Measurements from ENCODE around the gene GM2A. TPM values are rescaled to one million over a fixed set of nuclear protein-coding genes. Genes with fewer than 3 reads are reported as not detected.
"Not testable (repeated sequence)": the region's sequence is repeated elsewhere in the genome, so short reads cannot be mapped to it uniquely, and the experiment has no call there.

The GM2A gene
- total and polyA plus RNA-seq, 4 donors = 31.3 to 78.7 (median 38.1) TPM

DNA sequence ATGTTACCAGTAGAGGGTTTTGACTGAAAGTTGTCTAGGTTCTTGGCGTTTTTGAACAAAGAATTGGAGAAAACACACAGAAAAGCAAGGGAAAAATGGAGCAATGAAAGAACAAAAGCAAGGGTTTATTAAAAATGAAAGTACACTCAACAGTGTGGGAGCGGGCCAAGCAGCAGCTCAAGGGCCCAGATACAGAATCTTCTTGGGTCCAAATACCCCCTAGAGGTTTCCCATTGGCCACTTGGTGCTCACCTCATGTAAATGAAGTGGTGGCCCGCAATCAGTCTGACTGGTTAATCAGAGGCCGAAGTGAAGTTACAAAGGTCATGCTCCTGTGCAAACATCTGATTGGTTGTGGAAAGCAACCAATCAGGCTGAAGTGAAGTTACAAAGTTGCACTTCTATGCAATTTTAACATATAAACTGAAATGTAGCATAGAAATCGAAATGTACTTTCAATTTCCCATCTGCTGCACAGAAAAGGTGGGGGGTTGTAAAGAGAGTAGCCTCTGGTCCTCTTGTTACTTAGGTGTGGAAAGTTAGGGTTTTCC is 1.9 kb upstream of the GM2A start:
- DNase-seq (no peak), ATAC-seq (ENCODE audit: insufficient read depth, low FRiP score) (no peak)
- Histone ChIP-seq H3K4me3 (no peak overlapping the region), H3K4me1 (ENCODE audit: control insufficient read depth in 5 of 5, insufficient read depth in 5 of 5, low read length in 5 of 5) (peaks cover 5 to 11% (median 7%) of the 10 kb centered on the region in 5 donors), H3K9ac (ENCODE audit: insufficient read depth in 1 of 2, low read length in 2 of 2) (no peak overlapping the region), H3K27me3 (ENCODE audit: control insufficient read depth in 3 of 3, insufficient read depth in 3 of 3, low read length in 2 of 3) (no peaks in the 10 kb centered on the region), H3K9me3 (ENCODE audit: control insufficient read depth in 4 of 4, insufficient read depth in 3 of 4, low read length in 3 of 4) (no peaks in the 10 kb centered on the region), H3K36me3 (ENCODE audit: control insufficient read depth in 4 of 4, insufficient read depth in 4 of 4, low read length in 4 of 4) (no peaks in the 10 kb centered on the region), H3K27ac (ENCODE audit: low read depth in 1 of 2, low read length in 1 of 2) (no peak overlapping the region)
- no peak for TF ChIP-seq CTCF (IDR thresholded peaks at IDR 0.05; ENCODE audit: control extremely low read depth, extremely low read depth)
- 90 to 92% methylated on average over 5 of the region's 5 CpGs for WGBS, 2 donors

DNA sequence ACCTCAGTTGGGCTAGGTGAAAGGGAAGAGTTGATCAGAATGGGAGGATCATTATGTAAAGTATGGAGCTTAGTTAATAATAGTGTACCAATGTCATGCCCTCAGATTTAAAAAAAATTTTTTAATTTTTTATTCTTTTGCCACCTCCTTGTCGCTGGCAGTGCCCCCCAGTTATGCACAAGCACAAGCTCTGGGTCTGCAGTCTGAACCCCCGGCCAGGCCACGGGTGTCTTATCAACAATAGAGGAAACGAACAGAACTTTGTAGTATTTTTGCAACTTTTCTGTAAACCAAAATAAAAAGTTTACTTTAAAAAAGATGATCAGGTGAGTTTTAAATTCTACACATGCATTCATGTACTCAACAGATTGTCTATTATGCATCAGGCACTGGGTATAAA is 1.4 kb upstream of the GM2A start:
- 92 to 94% methylated on average over 4 of the region's 4 CpGs for WGBS, 2 donors
- peaks cover 5 to 11% (median 7%) of the 10 kb centered on the region in 5 donors for H3K4me1 ChIP-seq (ENCODE audit: control insufficient read depth in 5 of 5, insufficient read depth in 5 of 5, low read length in 5 of 5)
- H3K9me3 ChIP-seq (ENCODE audit: control insufficient read depth in 4 of 4, insufficient read depth in 3 of 4, low read length in 3 of 4) = no peaks in the 10 kb centered on the region
- no peaks in the 10 kb centered on the region for H3K27me3 ChIP-seq (ENCODE audit: control insufficient read depth in 3 of 3, insufficient read depth in 3 of 3, low read length in 2 of 3)
- H3K36me3 ChIP-seq (ENCODE audit: control insufficient read depth in 4 of 4, insufficient read depth in 4 of 4, low read length in 4 of 4) = no peaks in the 10 kb centered on the region
- no peak overlapping the region for H3K9ac ChIP-seq (ENCODE audit: insufficient read depth in 1 of 2, low read length in 2 of 2)
- H3K27ac ChIP-seq (ENCODE audit: low read depth in 1 of 2, low read length in 1 of 2) = no peak overlapping the region
- DNase-seq = no peak
- no peak for ATAC-seq (ENCODE audit: insufficient read depth, low FRiP score)
- H3K4me3 ChIP-seq = no peak overlapping the region
- no peak for TF ChIP-seq CTCF (IDR thresholded peaks at IDR 0.05; ENCODE audit: control extremely low read depth, extremely low read depth)

DNA sequence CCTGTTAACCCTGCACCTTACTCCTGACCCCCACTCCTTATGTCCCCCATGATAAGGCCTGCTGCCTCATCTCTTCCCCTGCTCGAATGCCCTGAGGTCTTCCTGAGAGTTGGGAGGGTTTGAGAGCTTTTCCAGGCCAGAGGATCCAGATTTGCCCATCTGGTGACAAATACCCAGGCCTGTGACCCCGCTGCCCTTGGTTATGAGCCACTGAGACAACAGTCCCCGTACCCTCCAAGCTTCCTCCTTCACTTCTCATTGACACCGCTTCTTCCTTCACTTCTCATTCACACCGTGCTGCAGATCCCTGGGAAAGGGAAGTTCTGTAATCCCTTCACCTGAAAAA is 593 bp downstream of the GM2A start:
- Histone ChIP-seq H3K4me3 (peak overlapping the region; percentile 76), H3K27me3 (ENCODE audit: control insufficient read depth in 3 of 3, insufficient read depth in 3 of 3, low read length in 2 of 3) (no peaks in the 10 kb centered on the region), H3K9ac (ENCODE audit: insufficient read depth in 1 of 2, low read length in 2 of 2) (peak overlapping the region; percentile 56 to 61), H3K4me1 (ENCODE audit: control insufficient read depth in 5 of 5, insufficient read depth in 5 of 5, low read length in 5 of 5) (peaks cover 6 to 11% (median 7%) of the 10 kb centered on the region in 5 donors), H3K9me3 (ENCODE audit: control insufficient read depth in 4 of 4, insufficient read depth in 3 of 4, low read length in 3 of 4) (no peaks in the 10 kb centered on the region), H3K36me3 (ENCODE audit: control insufficient read depth in 4 of 4, insufficient read depth in 4 of 4, low read length in 4 of 4) (no peaks in the 10 kb centered on the region), H3K27ac (ENCODE audit: low read depth in 1 of 2, low read length in 1 of 2) (peak overlapping the region; percentile 43 to 84)
- TF ChIP-seq CTCF (IDR thresholded peaks at IDR 0.05; ENCODE audit: control extremely low read depth, extremely low read depth) = no peak
- ATAC-seq (ENCODE audit: insufficient read depth, low FRiP score) = no peak
- 18 to 23% methylated on average over 5 of the region's 5 CpGs for WGBS, 2 donors
- DNase-seq = no peak

GRCh38 chr5:151254556-151254955 is 1.6 kb downstream of the GM2A start:
- TF ChIP-seq CTCF (IDR thresholded peaks at IDR 0.05; ENCODE audit: control extremely low read depth, extremely low read depth) = no peak
- WGBS, 2 donors = 39 to 65% methylated on average over 1 of the region's 1 CpG
- no peak overlapping the region for H3K4me3 ChIP-seq

GRCh38 chr5:151254990-151255389 is 2.0 kb downstream of the GM2A start:
- H3K9me3 ChIP-seq (ENCODE audit: control insufficient read depth in 4 of 4, insufficient read depth in 3 of 4, low read length in 3 of 4); H3K9ac ChIP-seq (ENCODE audit: insufficient read depth in 1 of 2, low read length in 2 of 2); H3K4me3 ChIP-seq; DNase-seq; ATAC-seq (ENCODE audit: insufficient read depth, low FRiP score); H3K36me3 ChIP-seq (ENCODE audit: control insufficient read depth in 4 of 4, insufficient read depth in 4 of 4, low read length in 4 of 4); H3K27me3 ChIP-seq (ENCODE audit: control insufficient read depth in 3 of 3, insufficient read depth in 3 of 3, low read length in 2 of 3); H3K27ac ChIP-seq (ENCODE audit: low read depth in 1 of 2, low read length in 1 of 2): not testable (repeated sequence)
- WGBS, 2 donors = 97 to 98% methylated on average over 5 of the region's 5 CpGs
- H3K4me1 ChIP-seq (ENCODE audit: control insufficient read depth in 5 of 5, insufficient read depth in 5 of 5, low read length in 5 of 5) = peaks cover 6 to 11% (median 7%) of the 10 kb centered on the region in 5 donors

More at GRCh38 chr5:151254556-151254955, 1.6 kb downstream of the GM2A start:
- no peaks in the 10 kb centered on the region for H3K9me3 ChIP-seq (ENCODE audit: control insufficient read depth in 4 of 4, insufficient read depth in 3 of 4, low read length in 3 of 4)
- no peak overlapping the region for H3K9ac ChIP-seq (ENCODE audit: insufficient read depth in 1 of 2, low read length in 2 of 2)
- H3K27ac ChIP-seq (ENCODE audit: low read depth in 1 of 2, low read length in 1 of 2) = no peak overlapping the region
- H3K27me3 ChIP-seq (ENCODE audit: control insufficient read depth in 3 of 3, insufficient read depth in 3 of 3, low read length in 2 of 3) = no peaks in the 10 kb centered on the region
- DNase-seq = no peak
- peaks cover 6 to 11% (median 7%) of the 10 kb centered on the region in 5 donors for H3K4me1 ChIP-seq (ENCODE audit: control insufficient read depth in 5 of 5, insufficient read depth in 5 of 5, low read length in 5 of 5)
- H3K36me3 ChIP-seq (ENCODE audit: control insufficient read depth in 4 of 4, insufficient read depth in 4 of 4, low read length in 4 of 4) = no peaks in the 10 kb centered on the region
- ATAC-seq (ENCODE audit: insufficient read depth, low FRiP score) = no peak

Data from lung (tissue), 12 donors.